ENCODE results near the gene NOL6.

GRCh38 chr9:33464045-33464636 is 9.6 kb downstream of the NOL6 start:
- TF ChIP-seq ZNF274 (IDR thresholded peaks at IDR 0.05; ENCODE audit: borderline replicate concordance, extremely low read depth, low read length) (no peak), SP1 (IDR thresholded peaks at IDR 0.05; ENCODE audit: low read depth, low read length) (no peak), CHD7 (IDR thresholded peaks at IDR 0.05; ENCODE audit: insufficient replicate concordance, low read length) (no peak), E2F6 (IDR thresholded peaks at IDR 0.05) (no peak), EZH2 (IDR thresholded peaks at IDR 0.05; ENCODE audit: low read depth, low read length, severe bottlenecking) (no peak), CTCF (IDR thresholded peaks at IDR 0.05; ENCODE audit: control extremely low read depth in 1 of 3, insufficient read depth in 1 of 3, low read depth in 1 of 3, low read length in 3 of 3) (no peak), SRF (IDR thresholded peaks at IDR 0.05; ENCODE audit: low read depth, low read length) (no peak), YY1 (IDR thresholded peaks at IDR 0.05; ENCODE audit: low read depth, low read length) (no peak), SUZ12 (IDR thresholded peaks at IDR 0.05; ENCODE audit: low read length) (no peak), EGR1 (IDR thresholded peaks at IDR 0.05; ENCODE audit: borderline replicate concordance, low read depth, low read length) (no peak)
